ENCODE data around the gene REPS2. TPM values are rescaled to one million over a fixed set of nuclear protein-coding genes. Genes with fewer than 3 reads are reported as not detected.

The REPS2 gene
- total RNA-seq, 1 experiment from 2014 or later: 3.7 TPM

GRCh38 chrX:17185431-17185830 is 239.0 kb downstream of the REPS2 start:
- H2BK5ac ChIP-seq (ENCODE audit: insufficient read length, low read length): no peak overlapping the region
- H4K20me1 ChIP-seq (ENCODE audit: control insufficient read depth, insufficient read depth, insufficient read length): no peaks in the 10 kb centered on the region
- no peak overlapping the region for H4K91ac ChIP-seq (ENCODE audit: insufficient read length, low read depth, low read length)
- no peaks in the 10 kb centered on the region for H3K23me2 ChIP-seq (ENCODE audit: insufficient read length, low read depth, low read length, poor library complexity, severe bottlenecking)
- peaks cover 8 to 10% of the 10 kb centered on the region in 2 experiments for H3K9me3 Mint-ChIP-seq
- H3K36me3 Mint-ChIP-seq (ENCODE audit: insufficient read depth in 1 of 3, low read depth in 3 of 3): peaks cover 0 to 9% (median 2%) of the 10 kb centered on the region in 3 experiments; a peak in 4 of 7 replicates
- H3K4me1 Mint-ChIP-seq: peaks cover 15 to 17% of the 10 kb centered on the region in 2 experiments
- H2BK120ac ChIP-seq (ENCODE audit: low read depth, low read length, poor library complexity, severe bottlenecking): no peak overlapping the region
- H3K4me2 ChIP-seq (ENCODE audit: insufficient read depth, insufficient read length, low read length): no peak overlapping the region
- no peaks in the 10 kb centered on the region for H3K79me1 ChIP-seq (ENCODE audit: insufficient read depth, low read depth, low read length, poor library complexity, severe bottlenecking)
- DNase-seq: no peak
- H3K27me3 ChIP-seq (ENCODE audit: insufficient read depth, low read length): no peaks in the 10 kb centered on the region
- H3K9me3 ChIP-seq (ENCODE audit: control insufficient read depth, low read depth, low read length): peaks cover 4% of the 10 kb centered on the region
- H2BK20ac ChIP-seq (ENCODE audit: low read depth, low read length, poor library complexity, severe bottlenecking): no peak overlapping the region
- TF ChIP-seq CTCF (conservative IDR thresholded peaks at IDR 0.05): no peak
- H2AK5ac ChIP-seq (ENCODE audit: insufficient read length, low read length): no peak overlapping the region
- no peak overlapping the region for H3K18ac ChIP-seq (ENCODE audit: insufficient read length, low read depth, low read length)
- H3K27me3 Mint-ChIP-seq (ENCODE audit: low read depth): no peaks in the 10 kb centered on the region; the same call in 1 of the 2 replicates
- H3K4ac ChIP-seq (ENCODE audit: low read depth, low read length): no peak overlapping the region
- no CpG with 5 or more reads among the region's 5 CpGs for WGBS (ENCODE audit: extremely low coverage, insufficient read length, low lambda C conversion rate)
- H4K5ac ChIP-seq (ENCODE audit: insufficient read length, low read depth, low read length): no peak overlapping the region
- no peak overlapping the region for H2BK15ac ChIP-seq (ENCODE audit: low read depth, low read length)
- no peak overlapping the region for H3K27ac Mint-ChIP-seq
- H3K4me3 Mint-ChIP-seq: no peak overlapping the region
- H3K56ac ChIP-seq (ENCODE audit: insufficient read length, low read depth, low read length): no peak overlapping the region
- H2AFZ ChIP-seq (ENCODE audit: low read length): no peak overlapping the region
- no peaks in the 10 kb centered on the region for H3K4me1 ChIP-seq (ENCODE audit: insufficient read depth, low read length)
- no peak overlapping the region for H3K23ac ChIP-seq (ENCODE audit: insufficient read length, low read depth, low read length)
- no peak overlapping the region for H3K14ac ChIP-seq (ENCODE audit: insufficient read depth, low read length)
- H3K79me2 ChIP-seq (ENCODE audit: insufficient read depth, low read length): no peaks in the 10 kb centered on the region
- no peak overlapping the region for H3T11ph ChIP-seq (ENCODE audit: low read length)
- H4K8ac ChIP-seq (replicated peaks; ENCODE audit: insufficient read length, low read depth, low read length): no peak overlapping the region
- H2BK12ac ChIP-seq (ENCODE audit: insufficient read length, low read depth, low read length): no peak overlapping the region
- no peak overlapping the region for H3K27ac ChIP-seq (ENCODE audit: insufficient read length, low read depth, low read length)
- no peak overlapping the region for H3K9ac ChIP-seq (ENCODE audit: extremely low read depth, insufficient read length, low read length)
